Spleen (tissue), 7 donors: Measurements from ENCODE around the gene CALB2.

ENCODE experiments used
- CTCF ChIP-seq, 11 experiments: fragments of 200-600 bp in 7 of 11; fragments of 450-650 bp in 4 of 11; sonication (generic) in 4 of 11; IDR thresholded peaks in 8 of 11; conservative IDR thresholded peaks in 3 of 11; 1 replicate in 7 of 11; 2 replicates in 4 of 11; pipeline versions ENCODE4 v1.4.0 to v1.8.0; 2016 to 2021; ENCODE audit warnings: antibody characterized with exemption in 11 of 11, inconsistent platforms in 4 of 11, mild to moderate bottlenecking in 1 of 11
- POLR2A ChIP-seq, 3 donors: fragments of 450-650 bp; IDR thresholded peaks; one replicate each; pipeline ENCODE4 v1.5.1; 2017; ENCODE audit warnings: antibody characterized with exemption in 3 of 3, mild to moderate bottlenecking in 1 of 3
- POLR2AphosphoS5 ChIP-seq, 3 donors: sonication (generic); formaldehyde crosslinking; IDR thresholded peaks; one replicate each; pipeline ENCODE4 v1.5.1; 2017; ENCODE audit warnings: antibody characterized with exemption in 3 of 3
- donor health status: DM: no; HTN: no; CAD: no; lungs with moderate emphysema.
- donor health status: DM: no; HTN: no; CAD: no.
- donor health status: DM: no; HTN: no; CAD: no.

- TF ChIP-seq CTCF (IDR thresholded peaks at IDR 0.05 in 8 of 11, conservative IDR thresholded peaks at IDR 0.05 in 3 of 11) (no peak), POLR2A (IDR thresholded peaks at IDR 0.05) (no peak), POLR2AphosphoS5 (IDR thresholded peaks at IDR 0.05) (no peak)
Observed at GRCh38 chr16:71408536-71408935, 50.0 kb downstream of the CALB2 start.
